Retinal pigment epithelial cell (primary cell): Measurements from ENCODE around the gene B4GALT3.

ENCODE experiments used
- DNase-seq: peaks from one replicate; pipeline ENCODE4 v3.0.0-alpha.2; 2010; ENCODE audit warnings: low read depth
- H3K4me3 ChIP-seq: 2 replicates; pipeline ENCODE4 v1.5.1; 2011; ENCODE audit warnings: mild to moderate bottlenecking, low read length, control low read depth, moderate library complexity
- TF ChIP-seq, protein P1 (sequence below): conservative IDR thresholded peaks from 2 replicates; pipeline ENCODE4 v1.5.1; 2011; ENCODE audit warnings: low read depth, low read length, control low read depth, inconsistent platforms

B4GALT3 gene

GRCh38 chr1:161180639-161181038 is 3.3 kb upstream of the B4GALT3 start:
- H3K4me3 ChIP-seq = no peak overlapping the region
- no peak for DNase-seq
- TF ChIP-seq, protein P1, sequence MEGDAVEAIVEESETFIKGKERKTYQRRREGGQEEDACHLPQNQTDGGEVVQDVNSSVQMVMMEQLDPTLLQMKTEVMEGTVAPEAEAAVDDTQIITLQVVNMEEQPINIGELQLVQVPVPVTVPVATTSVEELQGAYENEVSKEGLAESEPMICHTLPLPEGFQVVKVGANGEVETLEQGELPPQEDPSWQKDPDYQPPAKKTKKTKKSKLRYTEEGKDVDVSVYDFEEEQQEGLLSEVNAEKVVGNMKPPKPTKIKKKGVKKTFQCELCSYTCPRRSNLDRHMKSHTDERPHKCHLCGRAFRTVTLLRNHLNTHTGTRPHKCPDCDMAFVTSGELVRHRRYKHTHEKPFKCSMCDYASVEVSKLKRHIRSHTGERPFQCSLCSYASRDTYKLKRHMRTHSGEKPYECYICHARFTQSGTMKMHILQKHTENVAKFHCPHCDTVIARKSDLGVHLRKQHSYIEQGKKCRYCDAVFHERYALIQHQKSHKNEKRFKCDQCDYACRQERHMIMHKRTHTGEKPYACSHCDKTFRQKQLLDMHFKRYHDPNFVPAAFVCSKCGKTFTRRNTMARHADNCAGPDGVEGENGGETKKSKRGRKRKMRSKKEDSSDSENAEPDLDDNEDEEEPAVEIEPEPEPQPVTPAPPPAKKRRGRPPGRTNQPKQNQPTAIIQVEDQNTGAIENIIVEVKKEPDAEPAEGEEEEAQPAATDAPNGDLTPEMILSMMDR = peak; percentile 29

- DNase-seq = no peak
- TF ChIP-seq, protein P1 = no peak
- no peak overlapping the region for H3K4me3 ChIP-seq
Observed at GRCh38 chr1:161179698-161180097, 2.4 kb upstream of the B4GALT3 start.

- peak overlapping the region; percentile 98 for H3K4me3 ChIP-seq
- TF ChIP-seq, protein P1 = no peak
- no peak for DNase-seq
Observed at GRCh38 chr1:161177936-161178244, 583 bp upstream of the B4GALT3 start.

- TF ChIP-seq, protein P1 = no peak
- no peak for DNase-seq
- peak overlapping the region; percentile 98 for H3K4me3 ChIP-seq
Observed at GRCh38 chr1:161176468-161177111, 717 bp downstream of the B4GALT3 start.

DNA sequence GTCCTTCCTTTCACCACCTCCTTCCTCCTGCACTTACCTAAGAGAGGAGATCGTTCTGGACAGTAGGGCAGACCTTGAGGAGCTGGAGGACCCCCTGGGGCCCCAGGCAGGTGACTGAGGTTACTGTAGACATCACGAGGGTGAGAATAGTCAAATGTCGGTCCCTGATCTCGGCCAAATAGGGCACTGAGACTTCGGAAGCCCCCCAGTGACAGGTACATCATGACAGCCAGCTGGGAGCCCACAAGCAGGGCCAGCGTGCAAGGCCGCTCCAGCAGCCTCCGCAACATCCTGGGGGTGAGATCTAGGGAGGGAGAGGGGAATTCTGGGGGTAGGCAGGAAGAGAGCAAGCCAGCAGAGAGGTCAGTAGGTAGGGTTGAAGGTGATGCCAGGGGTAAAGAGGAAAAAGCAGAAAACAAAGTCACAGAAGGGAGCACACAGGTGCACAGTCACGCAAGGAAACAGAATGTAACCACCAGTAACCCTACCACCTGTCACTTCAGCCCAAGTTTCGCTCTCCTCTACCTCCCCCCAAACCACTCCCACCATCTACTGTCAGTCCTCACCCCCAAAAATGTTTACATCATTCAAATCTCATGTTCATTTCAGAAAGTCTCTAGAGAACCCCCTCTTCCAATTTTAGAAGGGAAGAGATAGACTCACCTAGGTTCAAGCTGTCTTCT is 1.4 kb downstream of the B4GALT3 start:
- no peak for DNase-seq
- peak overlapping the region; percentile 98 for H3K4me3 ChIP-seq
- TF ChIP-seq, protein P1 = no peak

- H3K4me3 ChIP-seq = no peak overlapping the region
- TF ChIP-seq, protein P1 = no peak
Observed at GRCh38 chr1:161174911-161175310, 2.4 kb downstream of the B4GALT3 start.

GRCh38 chr1:161173711-161174110 is 3.6 kb downstream of the B4GALT3 start:
- TF ChIP-seq, protein P1 = no peak
- DNase-seq = no peak
- H3K4me3 ChIP-seq = no peak overlapping the region

More at GRCh38 chr1:161174911-161175310, 2.4 kb downstream of the B4GALT3 start:
- no peak for DNase-seq
